Measurements from ENCODE around the gene ZNF772. TPM values are rescaled to one million over a fixed set of nuclear protein-coding genes. Genes with fewer than 3 reads are reported as not detected.

Gene ZNF772
- total and polyA plus RNA-seq, 4 experiments from 2014 or later: 2.0 to 17.4 (median 7.8) TPM

DNA sequence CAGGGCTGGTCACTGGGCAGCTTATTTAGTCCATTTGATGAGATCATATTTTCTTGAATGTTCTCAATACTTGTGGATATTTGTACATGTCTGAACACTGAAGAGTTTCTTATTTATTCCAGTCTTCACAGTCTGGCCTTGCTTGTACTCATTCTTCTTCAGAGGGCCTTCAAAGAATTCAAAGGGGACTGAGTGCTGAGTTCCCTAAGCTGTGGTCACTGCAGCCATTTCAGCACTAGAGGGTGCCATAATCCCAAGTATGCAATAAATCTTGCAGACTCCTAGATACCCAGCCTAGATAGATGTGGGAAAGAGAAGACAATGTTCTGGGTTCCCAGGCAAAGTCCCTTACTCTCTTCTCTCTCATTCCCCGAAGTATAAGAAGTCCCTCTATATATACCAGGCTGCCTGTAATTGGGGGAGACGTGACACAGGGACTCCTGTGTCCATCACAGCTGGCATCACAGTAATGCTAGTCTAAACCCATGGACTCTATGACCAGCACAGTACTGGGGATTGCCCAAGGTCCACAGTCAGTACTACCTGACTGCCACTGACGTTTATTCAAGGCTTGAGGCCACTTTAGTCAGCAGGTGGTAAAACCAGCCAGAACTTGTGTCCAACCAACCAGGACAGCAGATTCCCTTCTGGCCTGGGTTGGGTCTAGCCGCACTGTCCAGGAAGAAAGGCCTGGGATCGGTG, 11.5 kb downstream of the ZNF772 start:
- intact Hi-C loops (cut with micrococcal nuclease): no loop called here
- Mint-ChIP-seq H3K36me3 (peaks cover 17 to 48% of the 10 kb centered on the region in 2 donors), H3K27me3 (no peaks in the 10 kb centered on the region), H3K4me3 (no peak overlapping the region), H3K4me1 (no peaks in the 10 kb centered on the region), H3K27ac (no peak overlapping the region), H3K9me3 (peaks cover 0 to 92% (median 72%) of the 10 kb centered on the region in 8 donors)
- ChIA-PET CTCF (ENCODE audit: partially characterized antibody) (interaction anchor here (0.8 kb wide), 1 partner anchor 83 kb away, joined by 3 read pairs; no protein-coding TSS in a partner anchor), POLR2A (ENCODE audit: partially characterized antibody) (no interaction called here)
- Histone ChIP-seq H3K27ac (ENCODE audit: low read depth, low read length) (no peak overlapping the region), H3K9me3 (ENCODE audit: control insufficient read depth in 1 of 2, low read length in 2 of 2) (peaks cover 0 to 14% of the 10 kb centered on the region in 2 donors), H3K36me3 (ENCODE audit: insufficient read depth, low read length) (no peaks in the 10 kb centered on the region), H3K4me1 (ENCODE audit: insufficient read depth, low read length) (no peaks in the 10 kb centered on the region), H3K27me3 (ENCODE audit: insufficient read depth, low read length) (no peaks in the 10 kb centered on the region), H3K4me3 (ENCODE audit: low read length in 2 of 2) (no peak overlapping the region)
- peak in 3 of 5 donors; percentile 19 to 33 (median 27) for DNase-seq

DNA sequence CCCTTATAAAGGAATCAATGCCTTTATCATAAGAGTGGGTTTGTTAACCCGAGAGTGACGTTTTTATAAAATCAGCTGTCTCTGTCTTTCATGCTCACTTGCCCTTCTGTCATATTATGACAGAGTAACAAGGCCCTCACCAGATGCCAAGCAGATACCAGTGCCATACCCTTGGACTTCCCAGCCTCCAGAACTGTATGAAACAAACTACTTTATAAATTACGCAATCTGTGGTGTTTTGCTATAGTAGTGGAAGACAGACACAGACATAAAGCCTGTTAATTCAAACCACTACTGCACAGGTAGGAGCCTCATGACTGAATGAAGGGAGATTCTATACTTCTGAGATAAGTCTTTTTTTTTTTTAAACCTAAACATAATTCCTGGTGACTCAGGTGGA, 25.1 kb downstream of the ZNF772 start:
- H3K4me1 ChIP-seq (ENCODE audit: insufficient read depth, low read length): no peaks in the 10 kb centered on the region
- Mint-ChIP-seq H3K9me3 (peaks cover 3 to 80% (median 65%) of the 10 kb centered on the region in 8 donors), H3K4me3 (no peak overlapping the region), H3K36me3 (peaks cover 27 to 42% of the 10 kb centered on the region in 2 donors), H3K4me1 (no peaks in the 10 kb centered on the region), H3K27ac (no peak overlapping the region), H3K27me3 (no peaks in the 10 kb centered on the region)
- CTCF ChIA-PET (ENCODE audit: partially characterized antibody): no interaction called here
- intact Hi-C loops (cut with micrococcal nuclease): no loop called here
- peaks cover 0 to 27% of the 10 kb centered on the region in 2 donors for H3K9me3 ChIP-seq (ENCODE audit: control insufficient read depth in 1 of 2, low read length in 2 of 2)
- POLR2A ChIA-PET (ENCODE audit: partially characterized antibody): no interaction called here
- no peak overlapping the region for H3K4me3 ChIP-seq (ENCODE audit: low read length in 2 of 2)
- DNase-seq: no peak
- no peaks in the 10 kb centered on the region for H3K27me3 ChIP-seq (ENCODE audit: insufficient read depth, low read length)
- no peaks in the 10 kb centered on the region for H3K36me3 ChIP-seq (ENCODE audit: insufficient read depth, low read length)
- no peak overlapping the region for H3K27ac ChIP-seq (ENCODE audit: low read depth, low read length)

DNA sequence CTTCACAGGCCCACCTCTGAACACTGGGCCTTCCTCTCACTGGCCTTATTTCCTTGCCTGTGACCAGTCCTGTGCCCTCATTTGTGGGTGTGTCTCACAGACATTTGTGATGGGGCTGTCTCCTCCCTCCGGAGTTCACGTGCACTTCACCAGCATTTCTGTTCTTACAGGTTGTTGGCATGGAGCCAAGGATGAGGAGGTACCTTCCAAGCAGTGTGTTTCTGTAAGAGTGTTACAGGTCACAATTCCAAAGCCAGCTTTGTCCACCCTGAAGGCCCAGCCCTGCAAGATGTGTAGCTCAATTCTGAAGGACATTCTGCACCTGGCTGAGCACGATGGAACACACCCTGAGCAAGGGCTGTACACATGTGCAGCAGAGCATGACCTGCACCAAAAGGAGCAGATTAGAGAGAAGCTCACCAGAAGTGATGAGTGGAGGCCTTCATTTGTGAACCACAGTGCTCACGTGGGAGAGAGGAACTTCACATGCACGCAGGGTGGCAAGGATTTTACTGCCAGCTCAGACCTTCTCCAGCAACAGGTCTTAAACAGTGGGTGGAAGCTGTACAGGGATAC, 34.2 kb downstream of the ZNF772 start:
- Histone ChIP-seq H3K27ac (ENCODE audit: low read depth, low read length) (no peak overlapping the region), H3K4me1 (ENCODE audit: insufficient read depth, low read length) (no peaks in the 10 kb centered on the region), H3K27me3 (ENCODE audit: insufficient read depth, low read length) (no peaks in the 10 kb centered on the region), H3K36me3 (ENCODE audit: insufficient read depth, low read length) (peaks cover 20% of the 10 kb centered on the region), H3K9me3 (ENCODE audit: control insufficient read depth in 1 of 2, low read length in 2 of 2) (peaks cover 3 to 31% of the 10 kb centered on the region in 2 donors), H3K4me3 (ENCODE audit: low read length in 2 of 2) (no peak overlapping the region)
- Mint-ChIP-seq H3K27ac (no peak overlapping the region), H3K36me3 (peaks cover 78 to 80% of the 10 kb centered on the region in 2 donors), H3K4me3 (no peak overlapping the region), H3K27me3 (no peaks in the 10 kb centered on the region), H3K4me1 (peaks cover 2 to 14% (median 8%) of the 10 kb centered on the region in 4 donors), H3K9me3 (peaks cover 9 to 88% (median 71%) of the 10 kb centered on the region in 8 donors)
- intact Hi-C loops (cut with micrococcal nuclease): no loop called here
- ChIA-PET CTCF (ENCODE audit: partially characterized antibody) (no interaction called here), POLR2A (ENCODE audit: partially characterized antibody) (no interaction called here)
- no peak for DNase-seq

DNA sequence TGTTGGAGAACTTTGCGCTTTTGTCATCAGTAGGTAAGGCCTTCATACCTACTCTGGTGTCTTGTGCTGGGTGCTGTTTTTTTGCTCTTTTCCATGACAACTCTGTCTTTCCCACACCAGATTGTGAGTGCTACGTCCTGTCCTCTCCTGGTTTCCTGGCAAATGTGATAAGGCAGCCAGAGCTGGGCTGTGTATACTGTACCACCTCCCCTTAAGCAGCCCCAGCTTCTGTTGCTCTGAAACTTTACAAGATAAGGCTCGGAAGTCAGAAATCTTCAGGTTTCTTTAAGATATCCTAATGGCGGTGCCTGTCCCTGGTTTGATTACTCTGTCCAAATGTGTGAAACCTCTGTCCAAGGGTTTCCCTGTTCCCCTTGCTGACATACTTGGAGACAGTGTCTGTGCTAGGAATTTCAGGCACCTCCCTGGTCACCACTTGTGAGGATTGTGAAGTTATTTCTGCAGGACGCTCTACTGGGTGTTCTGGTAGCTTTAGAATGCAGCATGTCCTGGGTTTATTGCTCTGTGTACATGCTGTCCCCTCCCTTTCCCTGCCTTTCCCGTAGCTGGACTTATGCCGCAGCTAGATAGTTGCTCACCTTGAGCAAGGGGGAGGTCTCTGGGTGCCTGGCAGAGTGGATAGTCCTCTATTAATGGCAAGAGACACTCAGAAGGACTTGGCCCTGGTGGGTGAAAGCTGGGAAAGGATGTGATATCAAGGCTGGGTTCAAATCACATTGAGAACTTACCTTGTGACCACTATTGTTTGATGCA, 35.2 kb downstream of the ZNF772 start:
- no peaks in the 10 kb centered on the region for H3K27me3 Mint-ChIP-seq
- Histone ChIP-seq H3K27me3 (ENCODE audit: insufficient read depth, low read length) (no peaks in the 10 kb centered on the region), H3K36me3 (ENCODE audit: insufficient read depth, low read length) (peaks cover 20% of the 10 kb centered on the region), H3K27ac (ENCODE audit: low read depth, low read length) (no peak overlapping the region), H3K4me1 (ENCODE audit: insufficient read depth, low read length) (no peaks in the 10 kb centered on the region), H3K4me3 (ENCODE audit: low read length in 2 of 2) (no peak overlapping the region), H3K9me3 (ENCODE audit: control insufficient read depth in 1 of 2, low read length in 2 of 2) (peaks cover 3 to 31% of the 10 kb centered on the region in 2 donors)
- no peak for DNase-seq
- H3K27ac Mint-ChIP-seq: no peak overlapping the region
- peaks cover 9 to 82% (median 70%) of the 10 kb centered on the region in 8 donors for H3K9me3 Mint-ChIP-seq
- H3K36me3 Mint-ChIP-seq: peaks cover 80 to 83% of the 10 kb centered on the region in 2 donors
- H3K4me3 Mint-ChIP-seq: no peak overlapping the region
- CTCF ChIA-PET (ENCODE audit: partially characterized antibody): no interaction called here
- POLR2A ChIA-PET (ENCODE audit: partially characterized antibody): no interaction called here
- intact Hi-C loops (cut with micrococcal nuclease): no loop called here
- H3K4me1 Mint-ChIP-seq: peaks cover 2 to 14% (median 9%) of the 10 kb centered on the region in 4 donors

- H3K36me3 ChIP-seq (ENCODE audit: insufficient read depth, low read length): peaks cover 12% of the 10 kb centered on the region
- peaks cover 3 to 16% of the 10 kb centered on the region in 2 donors for H3K9me3 ChIP-seq (ENCODE audit: control insufficient read depth in 1 of 2, low read length in 2 of 2)
- peaks cover 13% of the 10 kb centered on the region for H3K4me1 ChIP-seq (ENCODE audit: insufficient read depth, low read length)
- DNase-seq: no peak
- peaks cover 68 to 70% of the 10 kb centered on the region in 2 donors for H3K36me3 Mint-ChIP-seq
- H3K27ac Mint-ChIP-seq: no peak overlapping the region
- no peaks in the 10 kb centered on the region for H3K27me3 ChIP-seq (ENCODE audit: insufficient read depth, low read length)
- no peak overlapping the region for H3K27ac ChIP-seq (ENCODE audit: low read depth, low read length)
- H3K4me3 Mint-ChIP-seq: no peak overlapping the region
- peaks cover 0 to 2% of the 10 kb centered on the region in 2 donors for H3K27me3 Mint-ChIP-seq
- POLR2A ChIA-PET (ENCODE audit: partially characterized antibody): no interaction called here
- CTCF ChIA-PET (ENCODE audit: partially characterized antibody): no interaction called here
- intact Hi-C loops (cut with micrococcal nuclease): loop anchor here (10.0 kb wide), 2 partner anchors 306 to 566 kb away; partner anchors contain the start of genes ZNF606 and ZNF776
- peaks cover 22 to 39% (median 30%) of the 10 kb centered on the region in 4 donors for H3K4me1 Mint-ChIP-seq
- H3K9me3 Mint-ChIP-seq: peaks cover 13 to 58% (median 49%) of the 10 kb centered on the region in 8 donors
- no peak overlapping the region for H3K4me3 ChIP-seq (ENCODE audit: low read length in 2 of 2)
Observed at GRCh38 chr19:57438925-57439324, 38.4 kb downstream of the ZNF772 start.

- H3K36me3 Mint-ChIP-seq: peaks cover 58 to 60% of the 10 kb centered on the region in 2 donors
- H3K36me3 ChIP-seq (ENCODE audit: insufficient read depth, low read length): peaks cover 3% of the 10 kb centered on the region
- peaks cover 22 to 39% (median 30%) of the 10 kb centered on the region in 4 donors for H3K4me1 Mint-ChIP-seq
- DNase-seq: no peak
- ChIA-PET POLR2A (ENCODE audit: partially characterized antibody) (no interaction called here), CTCF (ENCODE audit: partially characterized antibody) (no interaction called here)
- H3K27ac ChIP-seq (ENCODE audit: low read depth, low read length): no peak overlapping the region
- H3K4me3 Mint-ChIP-seq: no peak overlapping the region
- peaks cover 3 to 8% of the 10 kb centered on the region in 2 donors for H3K9me3 ChIP-seq (ENCODE audit: control insufficient read depth in 1 of 2, low read length in 2 of 2)
- no peak overlapping the region for H3K4me3 ChIP-seq (ENCODE audit: low read length in 2 of 2)
- H3K4me1 ChIP-seq (ENCODE audit: insufficient read depth, low read length): peaks cover 13% of the 10 kb centered on the region
- H3K9me3 Mint-ChIP-seq: peaks cover 13 to 48% (median 39%) of the 10 kb centered on the region in 8 donors
- intact Hi-C loops (cut with micrococcal nuclease): loop anchor here (10.0 kb wide), 2 partner anchors 307 to 567 kb away; partner anchors contain the start of genes ZNF606 and ZNF776
- H3K27me3 Mint-ChIP-seq: peaks cover 0 to 2% of the 10 kb centered on the region in 2 donors
- H3K27ac Mint-ChIP-seq: no peak overlapping the region
- no peaks in the 10 kb centered on the region for H3K27me3 ChIP-seq (ENCODE audit: insufficient read depth, low read length)
Observed at GRCh38 chr19:57437931-57438330, 39.4 kb downstream of the ZNF772 start.

Measured in CD4-positive, alpha-beta memory T cell (primary cell).